ENCODE results near the gene SETD5. TPM values are rescaled to one million over a fixed set of nuclear protein-coding genes. Genes with fewer than 3 reads are reported as not detected.

The SETD5 gene
- total and polyA plus RNA-seq, 2 of the 8 experiments (the other 6 are each of a cell fraction or from before 2014, with no cell fraction given), result 108 to 234 TPM

GRCh38 chr3:9377981-9378380 lies 19.4 kb upstream of the SETD5 start:
- Histone ChIP-seq H4K91ac (replicated peaks; ENCODE audit: insufficient read length, low read length) (no peak overlapping the region), H3K23ac (ENCODE audit: insufficient read length) (no peak overlapping the region), H3K79me1 (ENCODE audit: low read depth, low read length) (no peaks in the 10 kb centered on the region), H4K20me1 (replicated peaks in 1 of 2; ENCODE audit: control insufficient read depth in 1 of 2, insufficient read depth in 2 of 2, low read length in 2 of 2) (no peaks in the 10 kb centered on the region), H3K4me1 (replicated peaks in 1 of 4; ENCODE audit: control insufficient read depth in 3 of 4, insufficient read depth in 4 of 4, low read length in 3 of 4) (no peaks in the 10 kb centered on the region), H3K4me3 (ENCODE audit: extremely low read depth in 1 of 4, insufficient read depth in 2 of 4, low read depth in 3 of 4, low read length in 4 of 4) (no peak overlapping the region), H3K36me3 (ENCODE audit: control insufficient read depth in 2 of 4, insufficient read depth in 4 of 4, low read length in 3 of 4) (peaks cover 12 to 86% (median 44%) of the 10 kb centered on the region in 4 experiments), H3K14ac (ENCODE audit: insufficient read length) (no peak overlapping the region), H3K79me2 (ENCODE audit: control insufficient read depth in 1 of 2, insufficient read depth in 2 of 2, low read length in 2 of 2) (no peaks in the 10 kb centered on the region), H3K27me3 (replicated peaks in 1 of 4; ENCODE audit: control insufficient read depth in 3 of 4, extremely low read depth in 1 of 4, insufficient read depth in 3 of 4, low read length in 3 of 4) (no peaks in the 10 kb centered on the region), H3K4me2 (ENCODE audit: insufficient read depth in 1 of 2, low read depth in 2 of 2, low read length in 2 of 2) (no peak overlapping the region), H3K9ac (replicated peaks in 1 of 4; ENCODE audit: extremely low read depth in 1 of 4, low read depth in 3 of 4, low read length in 3 of 4) (no peak overlapping the region), H2BK12ac (ENCODE audit: low read depth, low read length) (no peak overlapping the region), H3K18ac (ENCODE audit: extremely low read depth, low read length) (no peak overlapping the region), H2BK20ac (ENCODE audit: low read length) (no peak overlapping the region), H2BK5ac (ENCODE audit: low read depth, low read length) (no peak overlapping the region), H2BK120ac (replicated peaks; ENCODE audit: low read depth, low read length) (no peak overlapping the region), H3K4ac (replicated peaks; ENCODE audit: insufficient read length, low read depth, low read length) (no peak overlapping the region), H2BK15ac (ENCODE audit: low read length) (no peak overlapping the region), H4K5ac (ENCODE audit: insufficient read length, low read depth, low read length) (no peak overlapping the region), H4K8ac (ENCODE audit: extremely low read depth, insufficient read depth, low read length) (no peak overlapping the region), H3K9me3 (ENCODE audit: insufficient read depth in 2 of 2, low read depth in 1 of 2, low read length in 1 of 2) (no peaks in the 10 kb centered on the region), H3K56ac (replicated peaks; ENCODE audit: insufficient read length, low read depth, low read length) (no peak overlapping the region), H2AFZ (ENCODE audit: low read length) (no peak overlapping the region), H3K27ac (ENCODE audit: low read depth, low read length) (no peak overlapping the region), H3K23me2 (ENCODE audit: low read depth, low read length) (no peaks in the 10 kb centered on the region), H2AK5ac (ENCODE audit: low read depth, low read length) (no peak overlapping the region)
- FAIRE-seq (no peak), DNase-seq (ENCODE audit: low read depth in 1 of 2, low spot score in 2 of 2) (no peak)
- CTCF ChIA-PET (ENCODE audit: partially characterized antibody), result interaction anchor here (0.8 to 2.7 kb wide), 7 partner anchors 11 to 407 kb away, joined by 3 to 10 read pairs (median 3); partner anchors contain the start of gene THUMPD3
- POLR2A ChIA-PET (ENCODE audit: partially characterized antibody), result interaction anchor here (0.7 to 5.4 kb wide), 7 partner anchors 8 to 91 kb away, joined by 3 to 35 read pairs (median 11); partner anchors contain the start of genes SETD5 and THUMPD3
- 90% methylated on average over 1 of the region's 1 CpG; no CpG with 5 or more reads in 1 of the 2 experiments for WGBS, 2 experiments (ENCODE audit: extremely low coverage in 1 of 2, insufficient coverage in 1 of 2, insufficient read length in 1 of 2, insufficient replicate concordance in 2 of 2, low coverage in 1 of 2, low lambda C conversion rate in 2 of 2, missing lambda C conversion rate in 1 of 2)
- TF ChIP-seq NRF1 (IDR thresholded peaks at IDR 0.05; ENCODE audit: low read depth, low read length), result no peak
- TF ChIP-seq SP4 (IDR thresholded peaks at IDR 0.05; ENCODE audit: low read length), result no peak
- TF ChIP-seq SRF (IDR thresholded peaks at IDR 0.05; ENCODE audit: low read depth, low read length), result no peak
- TF ChIP-seq RFX5 (IDR thresholded peaks at IDR 0.05; ENCODE audit: borderline replicate concordance, low read depth, low read length), result no peak
- no peak for TF ChIP-seq CEBPB (IDR thresholded peaks at IDR 0.05; ENCODE audit: low read depth, low read length)
- no peak for TF ChIP-seq KDM4A (IDR thresholded peaks at IDR 0.05; ENCODE audit: low read depth, low read length, severe bottlenecking)
- TF ChIP-seq SIX5 (IDR thresholded peaks at IDR 0.05; ENCODE audit: low read depth, low read length), result no peak
- no peak for TF ChIP-seq ASH2L (IDR thresholded peaks at IDR 0.05; ENCODE audit: low read length)
- no peak for TF ChIP-seq HDAC6 (IDR thresholded peaks at IDR 0.05; ENCODE audit: low read depth, low read length)
- TF ChIP-seq ZNF274 (IDR thresholded peaks at IDR 0.05; ENCODE audit: borderline replicate concordance, extremely low read depth, low read length), result no peak
- TF ChIP-seq MAX (IDR thresholded peaks at IDR 0.05), result no peak
- TF ChIP-seq EZH2 (IDR thresholded peaks at IDR 0.05; ENCODE audit: low read depth, low read length, severe bottlenecking), result no peak
- no peak for TF ChIP-seq USF2 (IDR thresholded peaks at IDR 0.05; ENCODE audit: low read length)
- no peak for TF ChIP-seq BACH1 (IDR thresholded peaks at IDR 0.05; ENCODE audit: low read length)

Data from H1 (cell line).